ENCODE results near the gene AK5. TPM values are rescaled to one million over a fixed set of nuclear protein-coding genes. Genes with fewer than 3 reads are reported as not detected.
"Not testable (repeated sequence)": the region's sequence is repeated elsewhere in the genome, so short reads cannot be mapped to it uniquely, and the experiment has no call there.

AK5 gene
- total and polyA plus RNA-seq, 4 donors, result 0.06 to 3.0 (median 0.15) TPM; not detected in 1

DNA sequence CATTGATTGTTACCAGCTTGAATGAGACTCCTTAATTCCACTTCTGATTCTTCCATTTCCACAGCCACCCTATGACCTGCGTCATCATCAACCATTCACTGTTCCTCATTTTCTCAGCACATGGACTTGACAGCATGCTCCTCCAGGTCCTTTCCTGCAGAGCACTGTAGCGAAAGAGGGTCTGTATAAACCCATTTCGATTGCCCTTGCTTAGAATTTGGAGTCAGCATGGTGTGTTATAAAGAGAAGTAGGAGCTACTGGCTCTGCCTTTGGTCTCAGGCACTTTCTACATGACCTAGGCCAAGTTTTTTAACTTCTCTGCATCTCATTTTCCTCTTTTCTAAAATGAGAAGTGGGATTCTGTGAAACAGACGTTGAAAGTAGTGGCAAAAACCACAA is 133.8 kb downstream of the AK5 start:
- no peaks in the 10 kb centered on the region for H3K36me3 ChIP-seq (ENCODE audit: control insufficient read depth in 4 of 4, insufficient read depth in 4 of 4, low read length in 4 of 4)
- 37 to 62% methylated on average over 4 of the region's 4 CpGs for WGBS, 2 donors
- DNase-seq (no peak), ATAC-seq (ENCODE audit: insufficient read depth, low FRiP score) (no peak)
- peaks cover 0 to 2% (median 0%) of the 10 kb centered on the region in 5 donors for H3K4me1 ChIP-seq (ENCODE audit: control insufficient read depth in 5 of 5, insufficient read depth in 5 of 5, low read length in 5 of 5)
- no peaks in the 10 kb centered on the region for H3K9me3 ChIP-seq (ENCODE audit: control insufficient read depth in 4 of 4, insufficient read depth in 3 of 4, low read length in 3 of 4)
- TF ChIP-seq, protein P1, sequence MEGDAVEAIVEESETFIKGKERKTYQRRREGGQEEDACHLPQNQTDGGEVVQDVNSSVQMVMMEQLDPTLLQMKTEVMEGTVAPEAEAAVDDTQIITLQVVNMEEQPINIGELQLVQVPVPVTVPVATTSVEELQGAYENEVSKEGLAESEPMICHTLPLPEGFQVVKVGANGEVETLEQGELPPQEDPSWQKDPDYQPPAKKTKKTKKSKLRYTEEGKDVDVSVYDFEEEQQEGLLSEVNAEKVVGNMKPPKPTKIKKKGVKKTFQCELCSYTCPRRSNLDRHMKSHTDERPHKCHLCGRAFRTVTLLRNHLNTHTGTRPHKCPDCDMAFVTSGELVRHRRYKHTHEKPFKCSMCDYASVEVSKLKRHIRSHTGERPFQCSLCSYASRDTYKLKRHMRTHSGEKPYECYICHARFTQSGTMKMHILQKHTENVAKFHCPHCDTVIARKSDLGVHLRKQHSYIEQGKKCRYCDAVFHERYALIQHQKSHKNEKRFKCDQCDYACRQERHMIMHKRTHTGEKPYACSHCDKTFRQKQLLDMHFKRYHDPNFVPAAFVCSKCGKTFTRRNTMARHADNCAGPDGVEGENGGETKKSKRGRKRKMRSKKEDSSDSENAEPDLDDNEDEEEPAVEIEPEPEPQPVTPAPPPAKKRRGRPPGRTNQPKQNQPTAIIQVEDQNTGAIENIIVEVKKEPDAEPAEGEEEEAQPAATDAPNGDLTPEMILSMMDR (IDR thresholded peaks at IDR 0.05; ENCODE audit: control extremely low read depth, extremely low read depth), result no peak
- H3K27me3 ChIP-seq (ENCODE audit: control insufficient read depth in 3 of 3, insufficient read depth in 3 of 3, low read length in 2 of 3), result no peaks in the 10 kb centered on the region
- no peak overlapping the region for H3K27ac ChIP-seq (ENCODE audit: low read depth in 1 of 2, low read length in 1 of 2)
- no peak overlapping the region for H3K9ac ChIP-seq (ENCODE audit: insufficient read depth in 1 of 2, low read length in 2 of 2)
- H3K4me3 ChIP-seq, result no peak overlapping the region

DNA sequence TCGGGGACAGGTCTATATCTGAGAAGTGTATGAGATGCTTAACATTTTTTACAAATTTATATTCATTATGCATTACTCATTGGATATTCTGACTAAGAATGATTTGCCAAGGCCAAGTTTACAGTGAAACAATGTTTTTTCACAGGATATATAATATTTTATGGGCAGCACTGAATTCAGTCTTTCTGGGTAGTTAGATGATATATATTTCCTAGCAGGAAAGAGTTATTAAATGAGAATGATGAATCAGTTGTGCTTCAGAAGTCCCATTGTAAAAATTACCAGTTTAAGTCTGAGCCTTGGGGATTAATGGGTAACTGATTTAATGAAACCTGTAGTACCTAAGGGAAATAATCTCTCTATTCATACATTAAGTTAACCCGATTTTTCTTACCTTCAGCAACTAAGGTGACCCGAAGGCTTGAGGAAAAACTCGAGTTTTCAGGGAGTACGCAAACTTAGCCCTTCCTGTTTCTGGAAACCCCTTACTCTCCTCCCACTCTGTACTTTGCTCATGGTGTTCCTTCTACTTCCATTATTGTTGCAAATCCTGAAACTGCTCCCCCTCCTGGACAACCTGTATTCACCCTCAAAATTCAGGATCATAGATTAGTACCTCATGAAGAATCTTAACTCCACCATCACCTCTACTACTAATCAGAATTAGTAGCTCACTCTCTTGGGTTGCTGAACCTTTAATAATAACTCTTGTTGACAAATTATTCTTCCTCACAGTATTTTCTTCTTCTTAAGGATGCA is 135.1 kb downstream of the AK5 start:
- H3K4me1 ChIP-seq (ENCODE audit: control insufficient read depth in 5 of 5, insufficient read depth in 5 of 5, low read length in 5 of 5), result peaks cover 0 to 2% (median 0%) of the 10 kb centered on the region in 5 donors
- no peaks in the 10 kb centered on the region for H3K27me3 ChIP-seq (ENCODE audit: control insufficient read depth in 3 of 3, insufficient read depth in 3 of 3, low read length in 2 of 3)
- TF ChIP-seq, protein P1 (IDR thresholded peaks at IDR 0.05; ENCODE audit: control extremely low read depth, extremely low read depth), result no peak
- no peak overlapping the region for H3K4me3 ChIP-seq
- DNase-seq (no peak), ATAC-seq (ENCODE audit: insufficient read depth, low FRiP score) (no peak)
- 84 to 95% methylated on average over 5 of the region's 5 CpGs for WGBS, 2 donors
- H3K9me3 ChIP-seq (ENCODE audit: control insufficient read depth in 4 of 4, insufficient read depth in 3 of 4, low read length in 3 of 4), result no peaks in the 10 kb centered on the region
- no peaks in the 10 kb centered on the region for H3K36me3 ChIP-seq (ENCODE audit: control insufficient read depth in 4 of 4, insufficient read depth in 4 of 4, low read length in 4 of 4)
- H3K9ac ChIP-seq (ENCODE audit: insufficient read depth in 1 of 2, low read length in 2 of 2), result no peak overlapping the region
- H3K27ac ChIP-seq (ENCODE audit: low read depth in 1 of 2, low read length in 1 of 2), result no peak overlapping the region

DNA sequence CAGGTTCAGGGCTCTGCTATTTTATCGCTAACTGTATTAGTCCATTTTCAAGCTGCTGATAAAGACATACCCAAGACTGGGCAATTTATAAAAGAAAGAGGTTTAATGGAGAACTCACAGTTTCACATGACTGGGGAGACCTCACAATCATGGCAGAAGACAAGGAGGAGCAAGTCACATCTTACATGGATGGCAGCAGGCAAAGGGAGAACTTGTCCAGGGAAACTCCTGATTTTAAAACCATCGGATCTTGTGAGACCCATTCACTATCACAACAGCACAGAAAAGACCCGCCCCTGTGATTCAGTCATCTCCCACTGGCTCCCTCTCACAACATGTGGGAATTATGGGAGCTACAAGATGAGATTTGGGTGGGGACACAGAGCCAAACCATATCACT is 136.2 kb downstream of the AK5 start:
- 94 to 96% methylated on average over 3 of the region's 3 CpGs for WGBS, 2 donors

GRCh38 chr1:77421504-77422233 is 139.8 kb downstream of the AK5 start:
- Histone ChIP-seq H3K9ac (ENCODE audit: insufficient read depth in 1 of 2, low read length in 2 of 2) (no peak overlapping the region), H3K4me1 (ENCODE audit: control insufficient read depth in 5 of 5, insufficient read depth in 5 of 5, low read length in 5 of 5) (no peaks in the 10 kb centered on the region), H3K27ac (ENCODE audit: low read depth in 1 of 2, low read length in 1 of 2) (no peak overlapping the region), H3K4me3 (no peak overlapping the region), H3K27me3 (ENCODE audit: control insufficient read depth in 3 of 3, insufficient read depth in 3 of 3, low read length in 2 of 3) (no peaks in the 10 kb centered on the region), H3K36me3 (ENCODE audit: control insufficient read depth in 4 of 4, insufficient read depth in 4 of 4, low read length in 4 of 4) (no peaks in the 10 kb centered on the region), H3K9me3 (ENCODE audit: control insufficient read depth in 4 of 4, insufficient read depth in 3 of 4, low read length in 3 of 4) (no peaks in the 10 kb centered on the region)
- 82 to 87% methylated on average over 3 of the region's 3 CpGs for WGBS, 2 donors
- TF ChIP-seq, protein P1 (IDR thresholded peaks at IDR 0.05; ENCODE audit: control extremely low read depth, extremely low read depth), result no peak
- no peak for ATAC-seq (ENCODE audit: insufficient read depth, low FRiP score)
- no peak for DNase-seq

More for the DNA sequence above, 136.2 kb downstream of the AK5 start:
- ATAC-seq (ENCODE audit: insufficient read depth, low FRiP score); H3K4me1 ChIP-seq (ENCODE audit: control insufficient read depth in 5 of 5, insufficient read depth in 5 of 5, low read length in 5 of 5); DNase-seq; H3K36me3 ChIP-seq (ENCODE audit: control insufficient read depth in 4 of 4, insufficient read depth in 4 of 4, low read length in 4 of 4); H3K9ac ChIP-seq (ENCODE audit: insufficient read depth in 1 of 2, low read length in 2 of 2); H3K27ac ChIP-seq (ENCODE audit: low read depth in 1 of 2, low read length in 1 of 2); H3K27me3 ChIP-seq (ENCODE audit: control insufficient read depth in 3 of 3, insufficient read depth in 3 of 3, low read length in 2 of 3); H3K9me3 ChIP-seq (ENCODE audit: control insufficient read depth in 4 of 4, insufficient read depth in 3 of 4, low read length in 3 of 4); H3K4me3 ChIP-seq: not testable (repeated sequence)

Data from lung (tissue), 12 donors.